BE2C (cell line): Measurements from ENCODE around the gene MBLAC1.

Experiments used
- DNase-seq: peaks from one replicate; pipeline ENCODE4 v3.0.0-alpha.2; 2020
- H3K27me3 ChIP-seq: fragments of 250-450 bp; sonication (Bioruptor Pico); 2 replicates; pipeline ENCODE4 v1.5.1; 2020; ENCODE audit warnings: mild to moderate bottlenecking
- H3K36me3 ChIP-seq: fragments of 250-450 bp; sonication (Bioruptor Pico); 2 replicates; pipeline ENCODE4 v1.5.1; 2020; ENCODE audit warnings: mild to moderate bottlenecking
- H3K4me1 ChIP-seq: fragments of 250-450 bp; sonication (Bioruptor Pico); 2 replicates; pipeline ENCODE4 v1.5.1; 2020
- H3K4me3 ChIP-seq: 2 replicates; pipeline ENCODE4 v1.5.1; 2011; ENCODE audit warnings: low read depth, low read length
- H3K9me3 ChIP-seq: fragments of 250-450 bp; sonication (Bioruptor Pico); 2 replicates; pipeline ENCODE4 v1.5.1; 2020
- CTCF ChIP-seq: IDR thresholded peaks from 2 replicates; pipeline ENCODE4 v1.5.1; 2012; ENCODE audit warnings: mild to moderate bottlenecking, low read depth, low read length

The MBLAC1 gene

GRCh38 chr7:100093925-100094486 lies 32.8 kb upstream of the MBLAC1 start:
- no peak for TF ChIP-seq CTCF
- Histone ChIP-seq H3K4me1 (no peaks in the 10 kb centered on the region), H3K27me3 (no peaks in the 10 kb centered on the region), H3K36me3 (peaks cover 86% of the 10 kb centered on the region), H3K9me3 (no peaks in the 10 kb centered on the region), H3K4me3 (no peak overlapping the region)
- peak; percentile 29 for DNase-seq

- H3K27me3 ChIP-seq: no peaks in the 10 kb centered on the region
- TF ChIP-seq CTCF: no peak
- H3K36me3 ChIP-seq: peaks cover 97% of the 10 kb centered on the region
- H3K4me1 ChIP-seq: no peaks in the 10 kb centered on the region
- no peak overlapping the region for H3K4me3 ChIP-seq
- no peaks in the 10 kb centered on the region for H3K9me3 ChIP-seq
- DNase-seq: no peak
Observed at GRCh38 chr7:100095289-100095688, 31.5 kb upstream of the MBLAC1 start.

- TF ChIP-seq CTCF: no peak
- no peak for DNase-seq
- Histone ChIP-seq H3K4me1 (no peaks in the 10 kb centered on the region), H3K27me3 (no peaks in the 10 kb centered on the region), H3K9me3 (no peaks in the 10 kb centered on the region), H3K36me3 (peaks cover 94% of the 10 kb centered on the region), H3K4me3 (no peak overlapping the region)
Observed at GRCh38 chr7:100095704-100096103, 31.1 kb upstream of the MBLAC1 start.

- Histone ChIP-seq H3K27me3 (no peaks in the 10 kb centered on the region), H3K36me3 (peaks cover 63% of the 10 kb centered on the region), H3K4me1 (no peaks in the 10 kb centered on the region), H3K4me3 (peak overlapping the region; percentile 83; the same call in 1 of the 2 replicates), H3K9me3 (no peaks in the 10 kb centered on the region)
- TF ChIP-seq CTCF: no peak
- DNase-seq: no peak
Observed at GRCh38 chr7:100098913-100099312, 27.9 kb upstream of the MBLAC1 start.

GRCh38 chr7:100099452-100099851 lies 27.3 kb upstream of the MBLAC1 start:
- H3K9me3 ChIP-seq: no peaks in the 10 kb centered on the region
- H3K4me3 ChIP-seq: peak overlapping the region; percentile 83
- DNase-seq: no peak
- no peak for TF ChIP-seq CTCF
- no peaks in the 10 kb centered on the region for H3K4me1 ChIP-seq
- H3K27me3 ChIP-seq: no peaks in the 10 kb centered on the region
- peaks cover 57% of the 10 kb centered on the region for H3K36me3 ChIP-seq

- Histone ChIP-seq H3K4me3 (peak overlapping the region; percentile 83), H3K4me1 (no peaks in the 10 kb centered on the region), H3K27me3 (no peaks in the 10 kb centered on the region), H3K36me3 (peaks cover 47% of the 10 kb centered on the region), H3K9me3 (no peaks in the 10 kb centered on the region)
- DNase-seq: peak; percentile 92
- no peak for TF ChIP-seq CTCF
Observed at GRCh38 chr7:100100420-100101015, 26.2 kb upstream of the MBLAC1 start.
